Activated CD4-positive, alpha-beta memory T cell treated with anti-CD3 and anti-CD28 coated beads, Interleukin-2, amount 10 ng/mL, durations not matched to agents 7 days and 5 days (primary cell): Measurements from ENCODE around the gene INTU. TPM values are rescaled to one million over a fixed set of nuclear protein-coding genes. Genes with fewer than 3 reads are reported as not detected.
"Not testable (repeated sequence)": the region's sequence is repeated elsewhere in the genome, so short reads cannot be mapped to it uniquely, and the experiment has no call there.

Experiments
- CTCF ChIA-PET: fragments of 350-600 bp; sonication (Branson Sonifier 250); formaldehyde crosslinking; loops from one replicate; lab custom pipeline; 2021; ENCODE audit warnings: antibody characterized with exemption, inconsistent platforms; lab: Charles Lee
- POLR2A ChIA-PET: fragments of 350-600 bp; sonication (Branson Sonifier 250); formaldehyde crosslinking; loops from one replicate; lab custom pipeline; 2021; ENCODE audit warnings: antibody characterized with exemption; lab: Charles Lee
- DNase-seq: peaks from one replicate; pipeline ENCODE4 v3.0.0-alpha.2; 2020
- H3K27ac Mint-ChIP-seq: one replicate; pipeline ENCODE4 v1.8.0; 2021; ENCODE audit warnings: mild to moderate bottlenecking, mixed read lengths
- H3K27me3 Mint-ChIP-seq: one replicate; pipeline ENCODE4 v1.8.0; 2021; ENCODE audit warnings: mixed read lengths
- H3K36me3 Mint-ChIP-seq: one replicate; pipeline ENCODE4 v1.8.0; 2021; ENCODE audit warnings: low read depth, mixed read lengths
- H3K4me1 Mint-ChIP-seq: one replicate; pipeline ENCODE4 v1.8.0; 2021; ENCODE audit warnings: mixed read lengths
- H3K4me3 Mint-ChIP-seq: one replicate; pipeline ENCODE4 v1.8.0; 2021; ENCODE audit warnings: mild to moderate bottlenecking, mixed read lengths
- H3K9me3 Mint-ChIP-seq: one replicate; pipeline ENCODE4 v1.8.0; 2021; ENCODE audit warnings: mixed read lengths
- total RNA-seq, 2 experiments: library from RNA; stranded (reverse); gene quantifications; one replicate each; pipeline ENCODE4 v1.2.3, GENCODE V29; 2021

The INTU gene
- total RNA-seq, 2 experiments from 2014 or later = not detected

DNA sequence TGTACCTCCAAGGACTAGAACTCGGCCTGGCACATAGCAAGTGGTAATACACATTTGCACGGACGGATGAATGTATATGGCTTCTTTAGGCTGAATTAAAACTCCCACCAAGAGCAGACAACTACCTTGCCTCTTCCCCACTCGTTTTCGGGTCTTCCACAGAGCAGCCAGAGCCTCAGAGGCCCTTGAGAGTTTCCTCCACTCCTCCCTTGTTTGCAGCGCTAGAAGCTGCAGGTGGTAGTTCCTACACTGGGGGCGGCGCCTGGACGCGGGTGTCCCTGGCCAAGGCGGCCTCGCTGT, 10.2 kb upstream of the INTU start:
- no peaks in the 10 kb centered on the region for H3K36me3 Mint-ChIP-seq
- no peak for DNase-seq
- H3K9me3 Mint-ChIP-seq = no peaks in the 10 kb centered on the region
- H3K4me1 Mint-ChIP-seq = peaks cover 6% of the 10 kb centered on the region
- no peak overlapping the region for H3K27ac Mint-ChIP-seq
- CTCF ChIA-PET = no interaction called here
- POLR2A ChIA-PET = no interaction called here
- H3K27me3 Mint-ChIP-seq = peaks cover 33% of the 10 kb centered on the region
- H3K4me3 Mint-ChIP-seq = no peak overlapping the region

DNA sequence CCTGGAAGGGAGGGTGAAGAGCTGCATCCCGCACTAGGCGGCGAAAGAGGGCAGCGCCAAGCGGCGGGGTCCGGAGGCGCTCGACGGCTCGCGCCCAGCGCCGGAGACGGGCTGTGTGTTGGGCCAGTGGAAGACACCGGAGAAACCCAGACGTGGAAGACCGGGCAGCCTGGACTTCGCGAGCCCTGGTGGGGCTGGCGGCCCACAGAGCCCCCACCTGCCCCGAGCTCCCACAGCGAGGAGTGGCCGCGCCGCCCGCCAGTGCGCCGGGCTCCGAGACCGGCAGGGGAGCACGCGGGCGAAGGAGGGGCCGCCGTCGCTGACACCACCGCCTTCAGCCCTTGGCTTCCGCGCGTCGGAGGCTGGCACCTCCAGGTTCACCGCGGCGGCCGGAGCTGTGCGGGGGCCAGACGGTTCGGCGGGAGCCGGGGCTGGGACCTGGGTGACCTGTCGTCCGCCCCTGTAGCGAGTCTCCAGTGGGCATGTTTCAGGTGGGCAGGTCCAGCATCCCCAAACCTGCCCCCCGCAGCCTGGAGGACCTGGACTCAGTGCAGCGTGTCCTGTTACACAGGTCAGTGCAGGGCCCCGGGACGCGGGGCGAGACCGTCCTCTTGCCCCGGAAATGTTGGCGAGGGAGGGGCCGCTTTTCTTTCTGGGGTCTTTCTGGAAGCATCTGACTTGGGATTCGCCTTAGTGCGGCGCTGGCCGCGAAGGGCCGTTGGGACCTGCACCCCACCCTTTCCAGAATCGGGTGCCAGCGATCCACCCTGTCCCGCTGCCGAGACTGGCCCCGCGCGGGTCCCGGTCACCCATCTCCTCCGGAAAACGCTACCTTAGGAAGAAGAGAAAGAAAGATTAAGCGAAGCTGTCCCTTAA, 9.6 kb upstream of the INTU start:
- Mint-ChIP-seq H3K4me3 (no peak overlapping the region), H3K9me3 (no peaks in the 10 kb centered on the region), H3K4me1 (peaks cover 6% of the 10 kb centered on the region), H3K27ac (no peak overlapping the region), H3K36me3 (no peaks in the 10 kb centered on the region), H3K27me3 (peaks cover 34% of the 10 kb centered on the region)
- ChIA-PET POLR2A (no interaction called here), CTCF (no interaction called here)
- no peak for DNase-seq

DNA sequence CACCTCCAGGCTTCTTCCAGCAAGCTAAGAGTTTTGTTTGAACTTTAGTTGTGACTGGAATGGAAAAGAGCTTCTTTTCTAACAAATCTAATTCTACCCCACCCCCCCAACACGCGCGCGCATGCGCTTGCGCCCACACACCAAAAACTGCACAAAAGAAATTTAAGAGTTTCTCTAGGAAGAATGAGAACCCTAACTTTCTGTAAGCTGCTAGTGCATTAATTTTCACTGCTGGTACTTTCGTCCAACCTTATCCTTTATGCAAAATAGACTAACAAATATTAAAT, 9.0 kb upstream of the INTU start:
- no peak for DNase-seq
- H3K27ac Mint-ChIP-seq = no peak overlapping the region
- H3K27me3 Mint-ChIP-seq = peaks cover 39% of the 10 kb centered on the region
- CTCF ChIA-PET = no interaction called here
- H3K4me3 Mint-ChIP-seq = no peak overlapping the region
- POLR2A ChIA-PET = no interaction called here
- no peaks in the 10 kb centered on the region for H3K9me3 Mint-ChIP-seq
- peaks cover 6% of the 10 kb centered on the region for H3K4me1 Mint-ChIP-seq
- no peaks in the 10 kb centered on the region for H3K36me3 Mint-ChIP-seq

DNA sequence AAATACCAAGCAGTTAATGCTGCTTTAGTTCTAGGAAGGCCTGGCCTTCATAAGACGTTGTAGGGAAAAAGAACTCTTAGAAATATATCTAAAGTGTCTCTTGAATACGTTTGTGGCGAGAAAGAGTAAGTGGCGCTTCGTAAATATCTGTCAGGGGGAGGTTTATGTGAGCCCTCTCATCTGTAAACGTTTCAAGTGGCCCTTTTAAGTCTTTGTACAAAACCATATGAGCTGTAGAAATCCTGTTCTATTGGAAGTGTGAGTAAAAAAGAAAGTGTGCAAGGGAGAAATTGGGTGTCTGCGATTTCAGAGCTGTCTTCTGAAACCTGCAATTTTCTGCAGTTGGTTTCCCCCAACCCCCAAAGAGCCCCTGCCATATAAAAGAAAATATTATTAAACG, 8.6 kb upstream of the INTU start:
- peaks cover 6% of the 10 kb centered on the region for H3K4me1 Mint-ChIP-seq
- H3K4me3 Mint-ChIP-seq = no peak overlapping the region
- no peaks in the 10 kb centered on the region for H3K9me3 Mint-ChIP-seq
- H3K27ac Mint-ChIP-seq = no peak overlapping the region
- H3K27me3 Mint-ChIP-seq = peaks cover 39% of the 10 kb centered on the region
- H3K36me3 Mint-ChIP-seq = no peaks in the 10 kb centered on the region
- CTCF ChIA-PET = no interaction called here
- DNase-seq = no peak
- POLR2A ChIA-PET = interaction anchor here (0.8 kb wide), 1 partner anchor 9 kb away, joined by 3 read pairs; no protein-coding TSS in a partner anchor

DNA sequence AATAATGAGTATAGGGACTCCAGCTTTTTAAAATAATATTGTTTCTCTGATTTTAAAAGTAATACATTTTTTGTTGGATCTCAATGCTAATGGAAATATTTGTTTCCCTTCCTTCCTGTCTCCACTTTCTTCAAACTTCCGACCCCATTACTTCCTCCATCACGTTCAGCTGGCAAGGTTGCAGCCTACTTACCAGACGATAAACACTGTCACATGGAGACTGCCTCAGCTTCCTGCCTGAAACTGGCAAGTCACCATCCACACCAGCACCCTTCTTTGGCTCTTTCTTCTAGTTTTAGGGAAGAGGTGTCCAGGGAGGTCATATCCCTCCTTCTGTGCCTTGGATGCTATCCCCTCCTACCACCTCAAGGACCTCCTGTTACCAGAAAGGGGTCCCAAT, 3.4 kb upstream of the INTU start:
- peaks cover 51% of the 10 kb centered on the region for H3K27me3 Mint-ChIP-seq
- peaks cover 2% of the 10 kb centered on the region for H3K36me3 Mint-ChIP-seq
- H3K4me1 Mint-ChIP-seq = peaks cover 12% of the 10 kb centered on the region
- DNase-seq = no peak
- peaks cover 2% of the 10 kb centered on the region for H3K9me3 Mint-ChIP-seq
- ChIA-PET CTCF (no interaction called here), POLR2A (no interaction called here)
- H3K27ac Mint-ChIP-seq = no peak overlapping the region
- no peak overlapping the region for H3K4me3 Mint-ChIP-seq

DNA sequence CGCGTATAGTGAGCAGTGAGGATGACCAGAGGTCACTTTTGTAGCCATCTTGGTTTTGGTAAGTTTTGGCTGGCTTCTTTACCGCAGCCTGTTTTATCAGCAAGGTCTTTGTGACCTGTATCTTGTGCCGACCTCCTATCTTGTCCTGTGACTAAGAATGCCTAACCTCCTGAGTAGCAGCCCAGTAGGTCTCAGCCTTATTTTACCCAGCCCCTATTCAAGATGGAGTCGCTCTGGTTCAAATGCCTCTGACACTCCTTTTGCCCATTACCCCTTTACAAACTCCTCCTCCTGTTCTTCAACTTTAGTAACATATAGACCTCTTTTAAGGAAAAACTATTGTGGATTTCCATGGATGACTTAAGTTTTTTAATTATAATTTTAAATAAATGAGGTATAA, 2.6 kb upstream of the INTU start:
- no peak for DNase-seq
- peaks cover 2% of the 10 kb centered on the region for H3K9me3 Mint-ChIP-seq
- H3K4me1 Mint-ChIP-seq = peaks cover 12% of the 10 kb centered on the region
- no peak overlapping the region for H3K4me3 Mint-ChIP-seq
- peaks cover 2% of the 10 kb centered on the region for H3K36me3 Mint-ChIP-seq
- ChIA-PET POLR2A (no interaction called here), CTCF (no interaction called here)
- peaks cover 49% of the 10 kb centered on the region for H3K27me3 Mint-ChIP-seq
- no peak overlapping the region for H3K27ac Mint-ChIP-seq

DNA sequence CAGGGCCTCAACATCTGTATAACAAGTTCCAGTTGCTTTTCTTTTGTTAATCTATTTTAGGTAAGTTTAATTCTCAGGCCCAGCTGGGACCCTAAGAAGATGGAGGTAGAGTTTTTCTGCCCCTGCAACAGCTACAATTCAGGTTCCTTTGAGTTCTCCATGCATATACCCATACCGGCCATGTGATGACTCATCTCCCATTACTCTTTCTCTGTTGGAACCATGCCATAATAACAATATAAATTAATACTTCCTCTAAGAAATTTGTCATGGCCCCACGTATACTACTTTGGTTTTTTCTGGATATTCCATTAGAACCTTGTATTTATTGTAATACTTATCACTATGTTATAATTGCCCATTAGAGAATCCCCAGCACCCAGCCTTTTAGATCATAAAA, 1.3 kb upstream of the INTU start:
- CTCF ChIA-PET = no interaction called here

DNA sequence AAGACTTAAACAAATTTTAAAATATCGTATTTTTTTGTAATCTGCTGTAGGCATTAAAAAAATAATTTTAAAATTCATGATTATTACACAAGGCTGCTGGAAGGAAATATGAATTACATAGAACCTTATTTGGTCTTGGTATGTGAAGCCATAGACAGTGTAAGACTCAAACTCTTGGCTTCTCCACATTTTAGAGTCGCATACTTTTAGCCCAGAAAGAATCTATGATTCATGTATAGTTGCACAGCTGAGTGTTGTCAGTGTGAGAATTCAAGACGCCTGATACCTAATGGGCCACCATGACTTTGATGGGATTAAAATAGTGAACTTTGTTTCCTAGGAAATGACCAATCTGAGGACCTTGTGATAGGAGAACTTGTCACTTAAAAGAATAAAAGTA, 1.4 kb downstream of the INTU start:
- peaks cover 12% of the 10 kb centered on the region for H3K4me1 Mint-ChIP-seq
- H3K4me3 Mint-ChIP-seq = no peak overlapping the region
- DNase-seq = no peak
- H3K27ac Mint-ChIP-seq = no peak overlapping the region
- peaks cover 43% of the 10 kb centered on the region for H3K27me3 Mint-ChIP-seq
- ChIA-PET CTCF (no interaction called here), POLR2A (interaction anchor here (1.8 kb wide), 1 partner anchor 426 kb away, joined by 4 read pairs; the partner anchor contains the start of gene LARP1B)
- H3K9me3 Mint-ChIP-seq = peaks cover 2% of the 10 kb centered on the region
- peaks cover 2% of the 10 kb centered on the region for H3K36me3 Mint-ChIP-seq

More for the DNA sequence above, 1.3 kb upstream of the INTU start:
- H3K27me3 Mint-ChIP-seq = peaks cover 50% of the 10 kb centered on the region
- no peak overlapping the region for H3K4me3 Mint-ChIP-seq
- H3K27ac Mint-ChIP-seq = no peak overlapping the region
- H3K4me1 Mint-ChIP-seq = peaks cover 12% of the 10 kb centered on the region
- no peak for DNase-seq
- POLR2A ChIA-PET = interaction anchor here (0.6 kb wide), 1 partner anchor 265 kb away, joined by 5 read pairs; no protein-coding TSS in a partner anchor
- H3K9me3 Mint-ChIP-seq = peaks cover 2% of the 10 kb centered on the region
- H3K36me3 Mint-ChIP-seq = peaks cover 2% of the 10 kb centered on the region

DNA sequence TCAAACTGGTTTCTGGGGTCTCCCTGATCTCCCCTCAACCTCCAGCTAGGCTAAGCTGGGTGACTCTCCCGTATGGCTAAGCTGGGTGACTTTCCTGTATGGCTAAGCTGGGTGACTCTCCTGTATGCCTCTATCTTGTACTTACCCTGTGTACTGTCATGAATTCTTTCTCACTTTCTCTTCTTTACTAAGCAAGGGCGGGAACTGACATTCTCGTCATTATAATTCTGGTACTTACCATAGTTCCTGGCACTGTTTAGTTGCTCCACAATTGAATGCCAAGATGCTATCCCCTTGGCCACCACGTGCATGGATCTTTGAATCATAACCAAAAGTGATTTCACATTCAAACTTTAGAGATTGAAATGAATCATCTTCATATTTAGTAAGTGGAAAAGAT, 8.8 kb downstream of the INTU start:
- Mint-ChIP-seq H3K4me1 (no peaks in the 10 kb centered on the region), H3K27ac (no peak overlapping the region), H3K27me3 (peaks cover 12% of the 10 kb centered on the region), H3K9me3 (no peaks in the 10 kb centered on the region), H3K4me3 (no peak overlapping the region), H3K36me3 (no peaks in the 10 kb centered on the region)
- DNase-seq = no peak
- ChIA-PET CTCF (no interaction called here), POLR2A (no interaction called here)

DNA sequence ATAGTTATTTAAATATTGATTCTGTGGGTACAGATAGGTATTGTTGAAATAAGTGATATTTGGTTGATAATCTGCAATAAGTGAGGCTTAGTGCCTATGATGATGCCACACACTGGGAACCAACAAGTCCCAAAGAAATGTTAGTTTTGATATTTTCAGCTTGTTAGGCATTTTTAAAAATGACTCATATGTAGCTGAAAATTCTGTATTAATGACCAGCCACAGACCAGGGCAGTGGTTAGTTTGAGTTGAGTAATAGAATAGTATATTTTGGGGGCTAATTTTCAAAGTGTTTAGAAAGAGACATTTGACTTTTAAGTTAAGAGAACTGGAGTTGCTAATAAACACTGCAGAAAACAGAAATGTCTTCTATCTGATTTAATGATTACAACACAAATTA, 9.4 kb downstream of the INTU start:
- no peak for DNase-seq
- no peaks in the 10 kb centered on the region for H3K4me1 Mint-ChIP-seq
- peaks cover 10% of the 10 kb centered on the region for H3K27me3 Mint-ChIP-seq
- no peaks in the 10 kb centered on the region for H3K9me3 Mint-ChIP-seq
- CTCF ChIA-PET = no interaction called here
- no peak overlapping the region for H3K27ac Mint-ChIP-seq
- POLR2A ChIA-PET = no interaction called here
- no peaks in the 10 kb centered on the region for H3K36me3 Mint-ChIP-seq
- H3K4me3 Mint-ChIP-seq = no peak overlapping the region

DNA sequence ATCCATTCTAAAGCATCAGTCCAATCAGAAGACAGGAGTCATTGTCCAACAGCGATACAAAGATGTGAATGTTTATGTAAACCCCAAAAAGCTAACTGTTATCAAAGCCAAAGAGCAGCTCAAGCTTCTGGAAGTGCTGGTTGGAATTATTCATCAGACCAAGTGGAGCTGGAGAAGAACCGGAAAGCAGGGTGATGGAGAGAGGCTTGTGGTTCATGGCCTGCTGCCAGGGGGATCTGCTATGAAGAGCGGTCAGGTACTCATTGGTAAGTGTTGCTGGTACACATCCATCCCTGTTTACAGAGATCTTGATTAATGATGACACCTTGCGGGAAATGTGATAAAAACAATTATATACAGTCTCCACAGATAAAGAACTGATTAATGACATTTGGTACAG, 11.0 kb downstream of the INTU start:
- Mint-ChIP-seq H3K36me3 (no peaks in the 10 kb centered on the region), H3K4me3 (no peak overlapping the region), H3K27ac (no peak overlapping the region), H3K9me3 (no peaks in the 10 kb centered on the region), H3K27me3 (peaks cover 10% of the 10 kb centered on the region), H3K4me1 (no peaks in the 10 kb centered on the region)
- no peak for DNase-seq
- ChIA-PET CTCF (no interaction called here), POLR2A (no interaction called here)

DNA sequence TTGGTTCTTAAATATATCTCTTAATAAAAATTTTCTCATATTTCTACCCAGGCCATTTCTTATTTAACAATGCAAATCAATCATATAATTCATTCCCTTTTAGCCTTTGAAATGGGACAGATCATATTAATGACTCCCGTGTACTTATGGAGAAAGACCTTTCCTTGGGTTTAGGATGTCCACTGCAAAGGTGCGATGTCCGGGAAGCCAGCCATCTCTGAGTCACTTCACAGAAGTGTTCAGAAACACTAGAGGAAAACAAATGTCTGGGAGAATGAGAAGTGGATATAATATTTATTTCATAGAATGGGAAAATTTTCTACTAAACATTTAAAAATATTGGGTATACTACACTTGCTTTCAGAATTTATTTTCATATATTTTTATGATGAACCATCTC, 15.3 kb downstream of the INTU start:
- DNase-seq = no peak
- Mint-ChIP-seq H3K27ac (no peak overlapping the region), H3K9me3 (no peaks in the 10 kb centered on the region), H3K4me1 (no peaks in the 10 kb centered on the region), H3K36me3 (no peaks in the 10 kb centered on the region), H3K27me3 (peaks cover 2% of the 10 kb centered on the region), H3K4me3 (no peak overlapping the region)
- POLR2A ChIA-PET = no interaction called here
- CTCF ChIA-PET = no interaction called here

DNA sequence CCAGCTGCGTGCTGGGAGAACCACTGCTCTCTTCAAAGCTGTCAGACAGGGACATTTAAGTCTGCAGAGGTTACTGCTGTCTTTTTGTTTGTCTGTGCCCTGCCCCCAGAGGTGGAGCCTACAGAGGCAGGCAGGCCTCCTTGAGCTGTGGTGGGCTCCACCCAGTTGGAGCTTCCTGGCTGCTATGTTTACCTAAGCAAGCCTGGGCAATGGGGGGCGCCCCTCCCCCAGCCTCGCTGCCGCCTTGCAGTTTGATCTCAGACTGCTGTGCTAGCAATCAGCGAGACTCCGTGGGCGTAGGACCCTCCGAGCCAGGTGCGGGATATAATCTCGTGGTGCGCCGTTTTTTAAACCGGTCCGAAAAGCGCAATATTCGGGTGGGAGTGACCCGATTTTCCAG, 22.8 kb downstream of the INTU start:
- POLR2A ChIA-PET, DNase-seq, H3K4me3 Mint-ChIP-seq: not testable (repeated sequence)

DNA sequence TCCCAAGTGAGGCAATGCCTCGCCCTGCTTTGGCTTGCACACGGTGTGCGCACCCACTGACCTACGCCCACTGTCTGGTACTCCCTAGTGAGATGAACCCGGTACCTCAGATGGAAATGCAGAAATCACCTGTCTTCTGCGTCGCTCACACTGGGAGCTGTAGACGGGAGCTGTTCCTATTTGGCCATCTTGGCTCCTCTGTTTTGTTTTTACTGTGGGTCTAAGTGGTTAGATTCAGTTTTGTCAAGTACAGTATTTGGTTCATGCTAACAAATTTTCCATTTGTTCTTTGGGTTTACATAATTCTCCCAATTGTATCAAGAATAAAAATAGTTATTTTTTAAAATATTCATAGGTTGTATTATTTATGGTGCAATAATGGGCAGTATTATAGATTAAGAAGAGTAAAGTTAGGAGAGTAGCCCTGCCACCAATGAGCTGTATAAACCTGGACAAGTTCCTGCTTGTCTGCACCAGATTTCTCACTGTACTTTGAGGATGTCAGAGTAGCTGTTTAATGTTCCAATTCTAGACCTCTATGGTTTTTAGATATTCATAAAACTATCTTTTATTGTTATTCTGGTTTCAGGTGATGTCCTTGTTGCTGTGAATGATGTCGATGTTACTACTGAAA, 23.4 kb downstream of the INTU start:
- no peaks in the 10 kb centered on the region for H3K4me1 Mint-ChIP-seq
- CTCF ChIA-PET = no interaction called here
- POLR2A ChIA-PET = no interaction called here
- no peaks in the 10 kb centered on the region for H3K27me3 Mint-ChIP-seq
- no peaks in the 10 kb centered on the region for H3K36me3 Mint-ChIP-seq
- H3K4me3 Mint-ChIP-seq = no peak overlapping the region
- no peaks in the 10 kb centered on the region for H3K9me3 Mint-ChIP-seq
- H3K27ac Mint-ChIP-seq = no peak overlapping the region
- no peak for DNase-seq

More for the DNA sequence above, 22.8 kb downstream of the INTU start:
- H3K4me1 Mint-ChIP-seq, H3K9me3 Mint-ChIP-seq, H3K36me3 Mint-ChIP-seq, CTCF ChIA-PET, H3K27ac Mint-ChIP-seq, H3K27me3 Mint-ChIP-seq: not testable (repeated sequence)
